ENCODE results near the gene SH3PXD2A.

DNA sequence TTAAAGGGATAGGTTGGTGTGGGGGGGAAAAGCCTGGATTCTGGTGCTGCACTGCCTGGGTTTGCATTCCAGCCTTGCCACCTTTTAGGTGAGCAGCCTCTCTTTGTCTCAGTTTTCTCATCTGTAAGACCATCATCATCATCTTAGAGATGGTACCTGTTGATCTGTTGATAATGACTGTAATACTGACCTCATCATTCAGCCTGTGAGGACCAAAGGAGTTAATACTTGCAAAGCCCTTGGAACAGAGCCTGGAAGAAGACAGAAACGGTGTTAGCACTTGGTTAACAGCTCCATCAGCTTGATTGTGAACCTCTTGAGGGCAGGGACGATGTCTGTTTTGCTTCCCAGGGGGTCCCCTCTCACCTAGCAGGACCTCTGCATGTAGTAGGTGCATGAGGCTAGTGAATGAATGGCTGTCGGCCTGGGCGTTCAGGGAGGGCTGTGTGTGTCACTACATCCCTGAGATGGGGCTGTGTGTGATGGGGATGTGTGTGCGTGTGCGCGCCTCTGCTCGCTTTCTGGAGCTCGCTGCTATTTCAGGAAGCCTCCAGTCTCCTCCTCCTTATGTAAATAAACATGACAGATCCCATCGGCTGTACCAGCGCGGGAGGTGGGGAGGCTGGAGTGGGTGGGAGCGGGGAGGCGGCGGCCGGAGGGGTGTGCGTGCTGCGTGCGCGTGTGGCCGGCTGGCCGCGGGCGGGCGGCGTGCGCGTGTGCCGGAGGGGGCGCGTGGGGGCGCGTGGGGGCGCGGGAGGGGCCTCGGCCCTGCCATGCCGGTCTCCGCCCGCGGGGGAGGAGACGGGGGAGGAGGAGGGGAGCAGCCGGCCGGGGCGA is 300.7 kb downstream of the SH3PXD2A start:
- TF ChIP-seq EZH2 (IDR thresholded peaks at IDR 0.05; ENCODE audit: borderline replicate concordance, low read depth, low read length, severe bottlenecking), result no peak
- TF ChIP-seq, protein P1, sequence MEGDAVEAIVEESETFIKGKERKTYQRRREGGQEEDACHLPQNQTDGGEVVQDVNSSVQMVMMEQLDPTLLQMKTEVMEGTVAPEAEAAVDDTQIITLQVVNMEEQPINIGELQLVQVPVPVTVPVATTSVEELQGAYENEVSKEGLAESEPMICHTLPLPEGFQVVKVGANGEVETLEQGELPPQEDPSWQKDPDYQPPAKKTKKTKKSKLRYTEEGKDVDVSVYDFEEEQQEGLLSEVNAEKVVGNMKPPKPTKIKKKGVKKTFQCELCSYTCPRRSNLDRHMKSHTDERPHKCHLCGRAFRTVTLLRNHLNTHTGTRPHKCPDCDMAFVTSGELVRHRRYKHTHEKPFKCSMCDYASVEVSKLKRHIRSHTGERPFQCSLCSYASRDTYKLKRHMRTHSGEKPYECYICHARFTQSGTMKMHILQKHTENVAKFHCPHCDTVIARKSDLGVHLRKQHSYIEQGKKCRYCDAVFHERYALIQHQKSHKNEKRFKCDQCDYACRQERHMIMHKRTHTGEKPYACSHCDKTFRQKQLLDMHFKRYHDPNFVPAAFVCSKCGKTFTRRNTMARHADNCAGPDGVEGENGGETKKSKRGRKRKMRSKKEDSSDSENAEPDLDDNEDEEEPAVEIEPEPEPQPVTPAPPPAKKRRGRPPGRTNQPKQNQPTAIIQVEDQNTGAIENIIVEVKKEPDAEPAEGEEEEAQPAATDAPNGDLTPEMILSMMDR (IDR thresholded peaks at IDR 0.05; ENCODE audit: borderline replicate concordance, extremely low read depth, low read length, poor library complexity, severe bottlenecking), result no peak

Data from DND-41 (cell line).